Neural progenitor cell (in vitro differentiated cells): ENCODE results near the gene TRIM5.

Experiments
- EZH2 ChIP-seq: fragments of 200-600 bp; sonication (generic); IDR thresholded peaks from 2 replicates; pipeline ENCODE4 v1.6.1; 2017; ENCODE audit warnings: antibody characterized with exemption, mild to moderate bottlenecking, moderate library complexity
- EZH2phosphoT487 ChIP-seq: fragments of 200-600 bp; sonication (generic); IDR thresholded peaks from 2 replicates; pipeline ENCODE4 v1.6.1; 2017; ENCODE audit warnings: antibody characterized with exemption
- TF ChIP-seq, protein P1 (sequence below): fragments of 200-600 bp; sonication (generic); IDR thresholded peaks from 2 replicates; pipeline ENCODE4 v1.5.1; 2017; ENCODE audit warnings: antibody characterized with exemption, mild to moderate bottlenecking

DNA sequence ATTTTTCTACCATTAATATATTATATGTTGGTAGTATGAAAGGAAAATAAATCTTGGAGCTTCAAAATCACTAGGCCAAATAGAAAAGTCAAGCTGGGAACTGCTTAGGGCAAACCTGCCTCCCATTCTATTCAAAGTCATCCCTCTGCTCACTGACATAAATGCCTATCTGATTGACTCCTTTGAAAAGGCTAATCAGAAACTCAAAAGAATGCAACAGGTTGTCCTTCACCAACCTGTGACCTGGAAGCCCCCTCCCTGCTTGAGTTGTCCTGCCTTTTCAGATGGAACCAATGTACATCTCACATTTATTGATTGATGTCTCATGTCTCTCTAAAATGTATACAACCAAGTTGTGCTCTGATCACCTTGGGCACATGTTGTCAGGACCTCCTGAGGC lies 63.3 kb downstream of the TRIM5 start:
- TF ChIP-seq, protein P1, sequence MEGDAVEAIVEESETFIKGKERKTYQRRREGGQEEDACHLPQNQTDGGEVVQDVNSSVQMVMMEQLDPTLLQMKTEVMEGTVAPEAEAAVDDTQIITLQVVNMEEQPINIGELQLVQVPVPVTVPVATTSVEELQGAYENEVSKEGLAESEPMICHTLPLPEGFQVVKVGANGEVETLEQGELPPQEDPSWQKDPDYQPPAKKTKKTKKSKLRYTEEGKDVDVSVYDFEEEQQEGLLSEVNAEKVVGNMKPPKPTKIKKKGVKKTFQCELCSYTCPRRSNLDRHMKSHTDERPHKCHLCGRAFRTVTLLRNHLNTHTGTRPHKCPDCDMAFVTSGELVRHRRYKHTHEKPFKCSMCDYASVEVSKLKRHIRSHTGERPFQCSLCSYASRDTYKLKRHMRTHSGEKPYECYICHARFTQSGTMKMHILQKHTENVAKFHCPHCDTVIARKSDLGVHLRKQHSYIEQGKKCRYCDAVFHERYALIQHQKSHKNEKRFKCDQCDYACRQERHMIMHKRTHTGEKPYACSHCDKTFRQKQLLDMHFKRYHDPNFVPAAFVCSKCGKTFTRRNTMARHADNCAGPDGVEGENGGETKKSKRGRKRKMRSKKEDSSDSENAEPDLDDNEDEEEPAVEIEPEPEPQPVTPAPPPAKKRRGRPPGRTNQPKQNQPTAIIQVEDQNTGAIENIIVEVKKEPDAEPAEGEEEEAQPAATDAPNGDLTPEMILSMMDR: no peak
- TF ChIP-seq EZH2 (no peak), EZH2phosphoT487 (no peak)
